ENCODE measurements around the gene VWA5B2. TPM values are rescaled to one million over a fixed set of nuclear protein-coding genes. Genes with fewer than 3 reads are reported as not detected.

The VWA5B2 gene
- total RNA-seq, 1 donor from 2014 or later = not detected

- no peak overlapping the region for H3K4me3 ChIP-seq (ENCODE audit: low read depth, low read length)
- no peaks in the 10 kb centered on the region for H3K36me3 ChIP-seq (ENCODE audit: control insufficient read depth, insufficient read depth, low read length)
- no peak for TF ChIP-seq CTCF (IDR thresholded peaks at IDR 0.05; ENCODE audit: insufficient read depth, low read length, severe bottlenecking)
- FAIRE-seq = no peak
- no peak for DNase-seq (ENCODE audit: low read depth)
- peaks cover 3% of the 10 kb centered on the region for H3K27me3 ChIP-seq (ENCODE audit: control insufficient read depth, insufficient read depth, low read length)
Observed at GRCh38 chr3:184291044-184291737, 61.8 kb downstream of the VWA5B2 start.

Other genes starting within 250 kb of the VWA5B2 start
- 18.7 and 28.2 TPM in 2 replicates for gene ABCC5, start 211.7 kb upstream of the VWA5B2 start, total RNA-seq
- not detected in 2 replicates for gene HTR3D, start 197.8 kb upstream of the VWA5B2 start, total RNA-seq
- not detected in 2 replicates for gene HTR3C, start 176.5 kb upstream of the VWA5B2 start, total RNA-seq
- gene HTR3E, start 132.5 kb upstream of the VWA5B2 start, total RNA-seq = not detected in 2 replicates
- 42.1 and 46.1 TPM in 2 replicates for gene EIF2B5, start 94.2 kb upstream of the VWA5B2 start, total RNA-seq
- 22.6 and 30.2 TPM in 2 replicates for gene DVL3, start 74.2 kb upstream of the VWA5B2 start, total RNA-seq
- gene AP2M1, start 54.7 kb upstream of the VWA5B2 start, total RNA-seq = 262 and 275 TPM in 2 replicates
- gene ABCF3, start 43.4 kb upstream of the VWA5B2 start, total RNA-seq = 40.0 and 54.2 TPM in 2 replicates
- gene ALG3, start 19.4 kb downstream of the VWA5B2 start, total RNA-seq = 21.6 and 36.9 TPM in 2 replicates
- gene EEF1AKMT4, start 20.1 kb downstream of the VWA5B2 start, total RNA-seq = 10.1 and 14.0 TPM in 2 replicates
- not detected in 2 replicates for gene CAMK2N2, start 32.0 kb downstream of the VWA5B2 start, total RNA-seq
- not detected in 2 replicates for gene ECE2, start 46.4 kb downstream of the VWA5B2 start, total RNA-seq
- gene PSMD2, start 69.7 kb downstream of the VWA5B2 start, total RNA-seq = 507 and 526 TPM in 2 replicates
- 244 and 339 TPM in 2 replicates for gene EIF4G1, start 85.0 kb downstream of the VWA5B2 start, total RNA-seq
- 18.2 and 25.5 TPM in 2 replicates for gene FAM131A, start 108.0 kb downstream of the VWA5B2 start, total RNA-seq
- gene CLCN2, start 132.0 kb downstream of the VWA5B2 start, total RNA-seq = 2.0 and 2.1 TPM in 2 replicates
- gene POLR2H, start 132.1 kb downstream of the VWA5B2 start, total RNA-seq = 48.4 and 112 TPM in 2 replicates
- gene THPO, start 148.6 kb downstream of the VWA5B2 start, total RNA-seq = not detected in 2 replicates
- gene CHRD, start 150.5 kb downstream of the VWA5B2 start, total RNA-seq = not detected in 2 replicates